HG03378 (cell line): Measurements from ENCODE around the gene MAGEA3.
"Not testable (repeated sequence)": the region's sequence is repeated elsewhere in the genome, so short reads cannot be mapped to it uniquely, and the experiment has no call there.

Source experiments
- ATAC-seq: cut with Tn5 transposase; IDR thresholded peaks from one replicate; pipeline ENCODE4 v1.9.1; 2021; ENCODE audit warnings: mild to moderate bottlenecking, moderate library complexity; ENCODE audit not compliant: unreplicated experiment

Gene MAGEA3

GRCh38 chrX:152735860-152736511, 37.4 kb downstream of the MAGEA3 start:
- no peak for ATAC-seq

GRCh38 chrX:152736528-152736927, 37.9 kb downstream of the MAGEA3 start:
- not testable (repeated sequence) for ATAC-seq

- no peak for ATAC-seq
These were observed 40.0 kb downstream of the MAGEA3 start for GRCh38 chrX:152738560-152738959.
